Keratinocyte (primary cell): ENCODE data around the gene CCDC68. TPM values are rescaled to one million over a fixed set of nuclear protein-coding genes. Genes with fewer than 3 reads are reported as not detected.
A peak's percentile ranks its signal among the peaks of the same experiment; 100 is the strongest.

Experiments used
- DNase-seq: peaks from one replicate; pipeline ENCODE4 v3.0.0-alpha.2; 2011; ENCODE audit warnings: low read depth, missing footprints, low spot score
- FAIRE-seq: peaks from 2 replicates; lab custom pipeline; 2011; peaks lifted over from hg19 to GRCh38; lab: Jason Lieb, UNC
- H2AFZ ChIP-seq: 2 replicates; pipeline ENCODE4 v1.6.0; 2012; ENCODE audit warnings: low read length, control low read depth, inconsistent platforms; ENCODE audit not compliant: control insufficient read depth
- H3K27ac ChIP-seq: 2 replicates; pipeline ENCODE4 v1.5.1; 2011; ENCODE audit warnings: low read length; ENCODE audit not compliant: control insufficient read depth, insufficient read depth
- H3K27me3 ChIP-seq: 3 replicates; pipeline ENCODE4 v1.6.0; 2011; ENCODE audit warnings: low read length; ENCODE audit not compliant: control insufficient read depth, insufficient read depth; ENCODE audit errors: extremely low read depth
- H3K36me3 ChIP-seq, 2 experiments: 2 replicates in 1 of 2; 3 replicates in 1 of 2; pipeline ENCODE4 v1.5.1; 2011; ENCODE audit warnings: low read length in 2 of 2, mild to moderate bottlenecking in 1 of 2; ENCODE audit not compliant: control insufficient read depth in 2 of 2, insufficient read depth in 2 of 2; ENCODE audit errors: extremely low read depth in 1 of 2
- H3K4me1 ChIP-seq: 3 replicates; pipeline ENCODE4 v1.5.1; 2011; ENCODE audit warnings: low read length; ENCODE audit not compliant: control insufficient read depth, insufficient read depth; ENCODE audit errors: extremely low read depth
- H3K4me2 ChIP-seq: 3 replicates; pipeline ENCODE4 v1.6.0; 2011; ENCODE audit warnings: low read depth, low read length; ENCODE audit not compliant: control insufficient read depth, insufficient read depth; ENCODE audit errors: extremely low read depth
- H3K4me3 ChIP-seq, 3 experiments: fragments of 200-600 bp in 1 of 3; sonication (generic) in 1 of 3; 2 replicates in 2 of 3; 3 replicates in 1 of 3; pipeline ENCODE4 v1.5.1; 2011 to 2016; ENCODE audit warnings: low read length in 3 of 3, mild to moderate bottlenecking in 3 of 3, control low read depth in 2 of 3, inconsistent platforms in 1 of 3, low read depth in 1 of 3, mixed read lengths in 1 of 3, mixed run types in 1 of 3, moderate library complexity in 1 of 3; ENCODE audit not compliant: control insufficient read depth in 2 of 3, insufficient read depth in 2 of 3; ENCODE audit errors: extremely low read depth in 1 of 3
- H3K79me2 ChIP-seq: 2 replicates; pipeline ENCODE4 v1.6.0; 2012; ENCODE audit warnings: low read length; ENCODE audit not compliant: control insufficient read depth, insufficient read depth
- H3K9ac ChIP-seq: 3 replicates; pipeline ENCODE4 v1.6.0; 2011; ENCODE audit warnings: low read length; ENCODE audit not compliant: control insufficient read depth, insufficient read depth; ENCODE audit errors: extremely low read depth
- H3K9me1 ChIP-seq: 3 replicates; pipeline ENCODE4 v1.6.0; 2011; ENCODE audit warnings: low read length; ENCODE audit not compliant: control insufficient read depth, insufficient read depth; ENCODE audit errors: extremely low read depth
- H3K9me3 ChIP-seq: 2 replicates; pipeline ENCODE4 v1.5.1; 2012; ENCODE audit warnings: low read depth, low read length; ENCODE audit not compliant: control insufficient read depth
- H4K20me1 ChIP-seq: 3 replicates; pipeline ENCODE4 v1.6.0; 2011; ENCODE audit warnings: low read length; ENCODE audit not compliant: control insufficient read depth, insufficient read depth; ENCODE audit errors: extremely low read depth
- EZH2 ChIP-seq: IDR thresholded peaks from one replicate; pipeline ENCODE4 v1.6.1; 2012; ENCODE audit warnings: inconsistent platforms, mild to moderate bottlenecking, low read length, moderate library complexity
- dilution Hi-C: fragments of 300-500 bp; cut with MboI; formaldehyde crosslinking; loops from one replicate; pipeline ENCODE4 v1.7.0; 2020; ENCODE audit warnings: low sequenced_read_pairs; ENCODE audit not compliant: extremely low pct_ligation_motif_present
- polyA plus RNA-seq, 5 experiments: library from polyadenylated mRNA; depleted of rRNA in 3 of 5; stranded (reverse) in 3 of 5; stranded (forward) in 1 of 5; unstranded in 1 of 5; fragments of >200 nt; gene quantifications; 1 replicate in 1 of 5; 2 replicates in 3 of 5; 3 replicates in 1 of 5; pipeline versions ENCODE4 v1.2.1 to v1.2.3, GENCODE V29; 2011 to 2012; ENCODE audit warnings: missing spikeins in 2 of 5, low read depth in 1 of 5, low replicate concordance in 1 of 5
- TF ChIP-seq, protein P1 (sequence below), 3 experiments: IDR thresholded peaks in 1 of 3; conservative IDR thresholded peaks in 1 of 3; optimal IDR thresholded peaks in 1 of 3; 2 replicates in 2 of 3; 3 replicates in 1 of 3; pipeline versions ENCODE3 to v1.5.1; 2011; ENCODE audit warnings: low read length in 3 of 3, mild to moderate bottlenecking in 3 of 3, moderate library complexity in 2 of 3, control low read depth in 1 of 3, inconsistent platforms in 1 of 3; ENCODE audit not compliant: insufficient read depth in 2 of 3; ENCODE audit errors: extremely low read depth in 1 of 3

Gene CCDC68
- polyA plus RNA-seq, 1 donor (not counting 4 experiments of a cell fraction or from before 2014, with no cell fraction given): 2.7 TPM

GRCh38 chr18:54888933-54889332 is 70.3 kb downstream of the CCDC68 start:
- Histone ChIP-seq H3K9me3 (no peaks in the 10 kb centered on the region), H3K9ac (no peak overlapping the region), H3K4me1 (no peaks in the 10 kb centered on the region), H3K4me3 (no peak overlapping the region), H3K9me1 (no peaks in the 10 kb centered on the region), H3K27ac (no peak overlapping the region), H4K20me1 (no peaks in the 10 kb centered on the region), H3K27me3 (no peaks in the 10 kb centered on the region), H2AFZ (no peak overlapping the region), H3K79me2 (no peaks in the 10 kb centered on the region), H3K4me2 (no peak overlapping the region), H3K36me3 (peaks cover 0 to 2% of the 10 kb centered on the region in 2 experiments)
- peak; percentile 13 for FAIRE-seq
- TF ChIP-seq, protein P1, sequence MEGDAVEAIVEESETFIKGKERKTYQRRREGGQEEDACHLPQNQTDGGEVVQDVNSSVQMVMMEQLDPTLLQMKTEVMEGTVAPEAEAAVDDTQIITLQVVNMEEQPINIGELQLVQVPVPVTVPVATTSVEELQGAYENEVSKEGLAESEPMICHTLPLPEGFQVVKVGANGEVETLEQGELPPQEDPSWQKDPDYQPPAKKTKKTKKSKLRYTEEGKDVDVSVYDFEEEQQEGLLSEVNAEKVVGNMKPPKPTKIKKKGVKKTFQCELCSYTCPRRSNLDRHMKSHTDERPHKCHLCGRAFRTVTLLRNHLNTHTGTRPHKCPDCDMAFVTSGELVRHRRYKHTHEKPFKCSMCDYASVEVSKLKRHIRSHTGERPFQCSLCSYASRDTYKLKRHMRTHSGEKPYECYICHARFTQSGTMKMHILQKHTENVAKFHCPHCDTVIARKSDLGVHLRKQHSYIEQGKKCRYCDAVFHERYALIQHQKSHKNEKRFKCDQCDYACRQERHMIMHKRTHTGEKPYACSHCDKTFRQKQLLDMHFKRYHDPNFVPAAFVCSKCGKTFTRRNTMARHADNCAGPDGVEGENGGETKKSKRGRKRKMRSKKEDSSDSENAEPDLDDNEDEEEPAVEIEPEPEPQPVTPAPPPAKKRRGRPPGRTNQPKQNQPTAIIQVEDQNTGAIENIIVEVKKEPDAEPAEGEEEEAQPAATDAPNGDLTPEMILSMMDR (optimal IDR thresholded peaks at IDR 0.05 in 1 of 3, IDR thresholded peaks at IDR 0.05 in 1 of 3, conservative IDR thresholded peaks at IDR 0.05 in 1 of 3; ENCODE audit: extremely low read depth in 1 of 3, insufficient read depth in 2 of 3, low read length in 3 of 3): no peak
- TF ChIP-seq EZH2: no peak
- dilution Hi-C loops: no loop called here
- DNase-seq: no peak

DNA sequence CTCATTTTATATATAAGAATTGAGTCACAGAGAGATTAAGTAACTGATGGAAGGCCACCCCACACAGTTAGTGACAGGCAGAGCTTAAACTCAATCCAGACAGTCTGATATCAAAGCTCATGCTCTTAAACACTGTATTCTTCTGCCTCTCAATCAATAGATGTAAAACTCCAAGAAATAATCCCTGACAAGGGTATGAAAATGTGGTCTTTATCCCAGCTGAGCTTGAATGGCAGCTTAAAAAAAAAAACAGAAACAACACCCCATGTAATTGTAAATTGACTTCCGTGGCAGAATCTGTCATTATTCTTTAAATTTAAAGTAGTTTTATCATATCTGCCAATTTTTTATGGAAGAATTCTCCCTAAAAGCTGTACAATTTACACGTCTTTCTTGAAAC is 70.9 kb downstream of the CCDC68 start:
- H3K4me2 ChIP-seq: no peak overlapping the region
- H3K36me3 ChIP-seq: peaks cover 0 to 2% of the 10 kb centered on the region in 2 experiments
- no peak overlapping the region for H3K4me3 ChIP-seq
- no peak overlapping the region for H3K9ac ChIP-seq
- H3K79me2 ChIP-seq: no peaks in the 10 kb centered on the region
- no peaks in the 10 kb centered on the region for H3K9me3 ChIP-seq
- dilution Hi-C loops: no loop called here
- H2AFZ ChIP-seq: no peak overlapping the region
- H3K9me1 ChIP-seq: no peaks in the 10 kb centered on the region
- no peak overlapping the region for H3K27ac ChIP-seq
- no peaks in the 10 kb centered on the region for H3K27me3 ChIP-seq
- H4K20me1 ChIP-seq: no peaks in the 10 kb centered on the region
- no peaks in the 10 kb centered on the region for H3K4me1 ChIP-seq
- no peak for TF ChIP-seq EZH2
- TF ChIP-seq, protein P1 (optimal IDR thresholded peaks at IDR 0.05 in 1 of 3, IDR thresholded peaks at IDR 0.05 in 1 of 3, conservative IDR thresholded peaks at IDR 0.05 in 1 of 3; ENCODE audit: extremely low read depth in 1 of 3, insufficient read depth in 2 of 3, low read length in 3 of 3): no peak
- no peak for DNase-seq
- no peak for FAIRE-seq
